Body of pancreas (tissue), 4 donors: ENCODE results near the gene DHX8.

Experiments used
- CTCF ChIP-seq, 7 experiments: fragments of 450-650 bp in 4 of 7; fragments of 200-600 bp in 3 of 7; sonication (generic) in 3 of 7; IDR thresholded peaks; one replicate each; pipeline ENCODE4 v1.5.1; 2016 to 2019; ENCODE audit warnings: antibody characterized with exemption in 7 of 7
- POLR2A ChIP-seq, 3 donors: fragments of 450-650 bp; IDR thresholded peaks; one replicate each; pipeline ENCODE4 v1.6.1; 2016; ENCODE audit warnings: antibody characterized with exemption in 3 of 3, mild to moderate bottlenecking in 2 of 3

GRCh38 chr17:43479948-43480347 is 3.8 kb upstream of the DHX8 start:
- no peak for TF ChIP-seq POLR2A (IDR thresholded peaks at IDR 0.05)
- TF ChIP-seq CTCF (IDR thresholded peaks at IDR 0.05): no peak
